Left ventricle myocardium inferior (tissue), 1 donor: Measurements from ENCODE around the gene CCR2. TPM values are rescaled to one million over a fixed set of nuclear protein-coding genes. Genes with fewer than 3 reads are reported as not detected.

Experiments used
- DNase-seq: peaks from one replicate; pipeline ENCODE4 v3.0.0-alpha.2; 2020
- H3K27ac ChIP-seq: fragments of 200-600 bp; replicated peaks from 2 replicates; pipeline ENCODE4 v1.8.0; 2021
- H3K27me3 ChIP-seq: fragments of 200-600 bp; 2 replicates; pipeline ENCODE4 v1.8.0; 2021; ENCODE audit warnings: low read depth
- H3K36me3 ChIP-seq: fragments of 200-600 bp; 2 replicates; pipeline ENCODE4 v1.8.0; 2021
- H3K4me1 ChIP-seq: fragments of 200-600 bp; 2 replicates; pipeline ENCODE4 v1.8.0; 2021
- H3K4me3 ChIP-seq: fragments of 200-600 bp; 2 replicates; pipeline ENCODE4 v1.8.0; 2021; ENCODE audit warnings: mild to moderate bottlenecking, moderate library complexity
- H3K9me3 ChIP-seq: fragments of 200-600 bp; replicated peaks from 2 replicates; pipeline ENCODE4 v1.8.0; 2021
- CTCF ChIP-seq: fragments of 200-600 bp; IDR thresholded peaks from 2 replicates; pipeline ENCODE4 v1.8.0; 2021; ENCODE audit warnings: antibody characterized with exemption, mild to moderate bottlenecking, borderline replicate concordance
- intact Hi-C: fragments of 100-400 bp; cut with micrococcal nuclease; formaldehyde crosslinking; loops from one replicate; pipeline ENCODE4 v1.11.0; 2022
- long read RNA-seq: library from polyadenylated mRNA; unstranded; transcript quantifications from one replicate; pipeline ENCODE4 v2.0.0, GENCODE V29; 2021
- total RNA-seq: library from RNA; stranded (reverse); fragmentation: NEBNext Ultra II Directional; extraction: Animal tissue kit (Norgen Biotek cat#: 25700); gene quantifications from one replicate; pipeline ENCODE4 v1.2.1, GENCODE V29; 2021
- donor health status: DM: no; HTN: yes; CAD: no; lungs with severe emphysema.

Gene CCR2
- total RNA-seq: 0.63 TPM
- long read RNA-seq: 0 reads

- H3K4me1 ChIP-seq: no peaks in the 10 kb centered on the region
- intact Hi-C loops: no loop called here
- no peaks in the 10 kb centered on the region for H3K9me3 ChIP-seq
- no peak within 1 kb of the TSS for H3K27ac ChIP-seq
- H3K36me3 ChIP-seq: no peaks in the 10 kb centered on the region
- peaks cover 84% of the 10 kb centered on the region for H3K27me3 ChIP-seq
- DNase-seq: no peak
- TF ChIP-seq CTCF: no peak
- no peak within 1 kb of the TSS for H3K4me3 ChIP-seq
These were observed at the start of gene CCR2 for GRCh38 chr3:46353647-46354410. CCR2 (plus strand) TSS chr3:46354111; CDS start chr3:46357528, 3,417 bp downstream.

DNA sequence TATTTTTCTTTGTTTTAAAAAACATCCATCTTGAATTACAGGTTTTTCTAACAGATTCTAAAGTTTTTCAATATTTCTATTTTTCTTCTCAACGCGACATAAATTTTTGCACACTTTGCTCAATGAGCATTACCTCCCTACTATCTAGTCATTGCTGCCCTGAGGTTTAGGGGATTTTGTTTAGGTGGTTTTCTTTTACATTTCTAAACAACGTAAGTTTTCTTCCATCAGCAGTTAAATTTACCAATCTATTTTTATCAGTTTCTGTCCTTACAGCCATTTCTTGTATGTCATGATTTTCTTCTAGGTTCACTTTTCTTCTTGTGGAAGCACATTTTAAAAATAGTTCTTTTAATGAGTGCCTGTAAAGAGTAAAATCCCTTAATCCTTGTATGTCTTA, 49.2 kb upstream of the CCR2 start:
- DNase-seq: no peak
- Histone ChIP-seq H3K27ac (no peak overlapping the region), H3K27me3 (peaks cover 22% of the 10 kb centered on the region), H3K36me3 (no peaks in the 10 kb centered on the region), H3K4me3 (no peak overlapping the region), H3K9me3 (no peaks in the 10 kb centered on the region), H3K4me1 (no peaks in the 10 kb centered on the region)
- no peak for TF ChIP-seq CTCF
- intact Hi-C loops: no loop called here

DNA sequence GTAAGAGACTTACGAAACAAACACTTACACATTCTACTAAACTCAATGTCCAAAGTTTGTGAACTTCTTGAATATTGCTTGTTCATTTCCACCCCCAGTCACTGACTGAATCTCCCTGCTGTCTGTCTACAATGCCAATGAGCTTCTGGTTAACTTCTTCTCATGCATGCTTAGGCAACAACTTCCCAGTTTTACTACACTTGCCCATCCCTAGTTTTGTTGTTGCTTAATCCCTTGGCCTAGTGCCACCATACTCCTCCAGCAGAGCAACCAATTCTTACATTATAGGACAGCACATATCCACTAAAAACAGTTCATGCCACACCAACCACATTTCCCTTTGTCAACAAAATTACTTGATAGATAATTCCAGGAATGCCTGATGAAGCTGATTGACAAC, 40.9 kb upstream of the CCR2 start:
- no peak for DNase-seq
- Histone ChIP-seq H3K4me1 (peaks cover 3% of the 10 kb centered on the region), H3K4me3 (no peak overlapping the region), H3K27ac (no peak overlapping the region), H3K9me3 (no peaks in the 10 kb centered on the region), H3K36me3 (no peaks in the 10 kb centered on the region), H3K27me3 (peaks cover 16% of the 10 kb centered on the region)
- TF ChIP-seq CTCF: no peak
- intact Hi-C loops: no loop called here

DNA sequence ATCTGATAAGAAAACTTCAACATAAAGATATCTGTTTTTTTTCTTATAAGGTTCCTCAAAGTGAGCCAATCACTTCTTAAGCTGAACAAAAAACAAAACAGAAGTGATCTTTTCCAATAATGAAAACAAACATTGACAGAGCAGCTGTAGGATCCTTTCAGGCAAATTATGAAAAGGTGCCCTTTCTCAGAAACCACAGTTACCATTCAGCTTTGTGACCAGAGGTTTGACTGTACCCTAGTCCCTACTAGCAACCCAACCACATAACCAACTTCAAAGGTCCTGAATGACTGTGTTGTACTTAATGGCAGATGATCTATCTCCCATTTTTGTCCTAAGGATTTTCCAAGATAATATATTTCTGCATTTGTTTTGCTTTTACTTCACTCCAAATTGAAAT, 39.4 kb upstream of the CCR2 start:
- Histone ChIP-seq H3K4me1 (peaks cover 3% of the 10 kb centered on the region), H3K9me3 (no peaks in the 10 kb centered on the region), H3K27ac (no peak overlapping the region), H3K27me3 (peaks cover 5% of the 10 kb centered on the region), H3K36me3 (no peaks in the 10 kb centered on the region), H3K4me3 (no peak overlapping the region)
- TF ChIP-seq CTCF: no peak
- intact Hi-C loops: no loop called here
- no peak for DNase-seq

- Histone ChIP-seq H3K36me3 (no peaks in the 10 kb centered on the region), H3K27ac (no peak overlapping the region), H3K9me3 (no peaks in the 10 kb centered on the region), H3K4me1 (peaks cover 3% of the 10 kb centered on the region), H3K27me3 (peaks cover 7% of the 10 kb centered on the region), H3K4me3 (no peak overlapping the region)
- no peak for TF ChIP-seq CTCF
- no peak for DNase-seq
- intact Hi-C loops: no loop called here
These were observed 37.7 kb upstream of the CCR2 start for GRCh38 chr3:46316206-46316605.
